Endometrial microvascular endothelial cells (primary cell): ENCODE data around the gene NOS1AP. TPM values are rescaled to one million over a fixed set of nuclear protein-coding genes. Genes with fewer than 3 reads are reported as not detected.
"Not testable (repeated sequence)": the region's sequence is repeated elsewhere in the genome, so short reads cannot be mapped to it uniquely, and the experiment has no call there.

Experiments
- in situ Hi-C: cut with HindIII; loops from 2 replicates; pipeline ENCODE4 v1.10.0; 2017; ENCODE audit warnings: low sequenced_read_pairs, low pct_unique_long_range_greater_than_20kb; ENCODE audit errors: inconsistent ontology term
- total RNA-seq: library from RNA; depleted of rRNA; stranded (reverse); fragments of >200 nt; gene quantifications from one replicate; pipeline ENCODE4 v1.2.3, GENCODE V29; 2015; ENCODE audit errors: inconsistent ontology term

The NOS1AP gene
- total RNA-seq, 1 donor from 2014 or later, result 3.1 TPM

GRCh38 chr1:162390396-162391185, 321.1 kb downstream of the NOS1AP start:
- in situ Hi-C loops, result no loop called here

DNA sequence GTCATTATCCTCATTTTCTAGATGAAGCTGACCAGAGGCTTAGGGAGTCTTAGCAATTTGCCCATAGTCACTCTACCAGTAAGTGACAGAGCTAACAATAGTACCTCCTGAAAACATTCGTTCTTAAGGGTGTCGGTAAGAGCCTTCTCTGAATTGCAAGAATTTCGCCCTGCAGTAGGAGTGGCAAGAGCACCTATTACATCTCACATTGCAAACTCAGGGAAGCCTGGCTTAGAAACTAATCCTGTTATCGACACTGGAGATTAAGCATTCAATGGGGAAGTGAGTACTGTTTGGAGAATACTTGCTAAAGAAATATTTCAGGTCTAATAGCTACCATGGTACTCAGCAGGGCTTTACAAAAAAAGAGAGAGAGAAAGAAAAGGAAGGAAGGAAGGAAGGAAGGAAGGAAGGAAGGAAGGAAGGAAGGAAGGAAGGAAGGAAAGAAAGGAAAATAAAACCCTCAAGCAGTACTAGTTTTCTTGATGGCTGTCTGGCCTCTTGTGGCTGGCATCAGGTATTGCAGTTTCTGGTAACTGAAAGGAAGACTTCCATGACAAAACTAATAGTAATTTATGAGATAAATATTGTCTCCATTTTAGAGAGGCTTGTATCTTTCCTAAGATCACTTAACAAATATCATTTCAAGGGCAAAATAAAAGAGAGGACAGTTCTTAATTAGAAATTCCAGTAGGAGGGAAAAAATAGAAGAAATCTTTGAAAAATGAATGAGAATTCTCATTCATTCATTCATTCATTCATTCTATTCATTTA, 322.5 kb downstream of the NOS1AP start:
- in situ Hi-C loops, result no loop called here

GRCh38 chr1:162396201-162396906, 326.9 kb downstream of the NOS1AP start:
- in situ Hi-C loops, result no loop called here

- in situ Hi-C loops, result no loop called here
These were observed 327.6 kb downstream of the NOS1AP start for GRCh38 chr1:162397039-162397448.

- in situ Hi-C loops, result no loop called here
These were observed 328.6 kb downstream of the NOS1AP start for GRCh38 chr1:162397943-162398560.

GRCh38 chr1:162398999-162399580, 329.6 kb downstream of the NOS1AP start:
- in situ Hi-C loops, result no loop called here

DNA sequence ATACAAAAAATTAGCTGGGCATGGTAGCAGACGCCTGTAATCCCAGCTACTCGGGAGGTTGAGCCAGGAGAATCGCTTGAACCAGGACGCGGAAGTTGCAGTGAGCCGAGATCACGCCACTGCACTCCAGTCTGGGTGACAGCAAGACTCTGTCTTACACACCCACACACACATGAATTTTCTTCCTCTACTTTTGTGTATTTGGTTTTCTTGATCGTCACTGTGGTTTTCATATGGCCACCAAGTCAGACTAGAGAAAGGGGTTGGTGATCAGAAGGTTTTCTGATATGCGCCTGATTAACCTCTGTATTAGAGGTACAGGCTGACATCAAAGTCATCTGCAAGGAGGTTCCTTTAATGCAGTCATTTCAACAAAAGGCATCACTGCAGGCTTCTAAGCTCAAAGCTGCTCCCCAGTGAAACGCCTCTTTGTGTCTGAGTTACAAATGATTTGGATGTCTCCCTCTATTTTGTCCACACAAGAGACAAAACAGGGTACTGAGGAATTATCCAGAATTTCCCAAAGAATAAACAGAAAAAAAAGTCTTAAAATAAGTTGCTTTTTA, 331.4 kb downstream of the NOS1AP start:
- in situ Hi-C loops, result no loop called here

DNA sequence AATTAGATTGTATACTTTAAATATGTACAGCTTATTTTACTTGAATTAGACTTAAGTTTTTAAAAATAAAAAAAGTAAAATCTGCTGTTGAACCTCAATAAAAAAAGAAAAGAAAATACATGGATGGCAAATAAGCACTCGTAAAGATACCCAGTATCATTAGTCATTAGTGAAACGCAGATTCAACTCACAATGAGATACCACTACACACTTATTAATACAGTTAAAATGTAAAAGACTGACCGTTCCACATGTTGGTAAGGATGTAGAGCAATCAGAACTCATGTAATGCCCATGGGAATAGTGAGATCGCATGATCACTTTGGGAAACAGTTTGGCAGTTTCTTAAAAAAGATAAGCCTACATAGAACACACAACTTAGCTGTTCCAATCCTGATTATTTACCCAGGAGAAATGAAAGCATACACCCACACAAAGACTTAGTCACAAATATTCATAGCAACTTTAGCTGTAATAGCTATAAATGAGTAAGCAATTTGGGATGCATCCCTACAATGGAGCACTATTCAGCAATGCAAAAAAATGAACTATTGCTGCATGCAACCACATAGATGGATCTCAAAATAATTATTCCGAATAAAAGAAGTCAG, 335.2 kb downstream of the NOS1AP start:
- in situ Hi-C loops, result no loop called here

GRCh38 chr1:162405800-162406199, 336.3 kb downstream of the NOS1AP start:
- in situ Hi-C loops, result no loop called here

GRCh38 chr1:162406811-162407210, 337.3 kb downstream of the NOS1AP start:
- in situ Hi-C loops, result no loop called here

- in situ Hi-C loops, result no loop called here
These were observed 338.0 kb downstream of the NOS1AP start for GRCh38 chr1:162407539-162407938.

DNA sequence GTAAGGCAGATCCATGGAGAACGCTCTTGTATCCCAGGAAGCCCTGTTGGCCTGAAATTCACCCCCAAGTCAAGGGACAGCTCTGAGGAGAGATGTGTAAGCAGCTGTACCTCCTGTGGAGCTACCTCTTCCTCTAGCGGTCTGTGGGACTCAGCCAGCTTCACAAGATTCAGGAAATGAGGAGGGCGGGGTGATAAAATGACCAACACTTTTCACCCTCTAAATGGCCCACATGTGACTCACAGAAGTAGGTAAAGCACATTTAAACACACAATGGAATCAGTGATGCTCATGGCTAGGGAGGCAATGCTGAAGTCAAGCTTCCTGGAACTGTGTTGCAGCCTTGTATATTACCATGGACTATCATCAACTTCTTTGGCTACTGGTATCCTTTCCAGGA, 342.5 kb downstream of the NOS1AP start, which contains the start of gene SH2D1B:
Gene SH2D1B (minus strand): TSS at position 135 of the 400 bp plus-strand sequence. CDS start 120 bp downstream, at position 15.
- in situ Hi-C loops, result no loop called here

DNA sequence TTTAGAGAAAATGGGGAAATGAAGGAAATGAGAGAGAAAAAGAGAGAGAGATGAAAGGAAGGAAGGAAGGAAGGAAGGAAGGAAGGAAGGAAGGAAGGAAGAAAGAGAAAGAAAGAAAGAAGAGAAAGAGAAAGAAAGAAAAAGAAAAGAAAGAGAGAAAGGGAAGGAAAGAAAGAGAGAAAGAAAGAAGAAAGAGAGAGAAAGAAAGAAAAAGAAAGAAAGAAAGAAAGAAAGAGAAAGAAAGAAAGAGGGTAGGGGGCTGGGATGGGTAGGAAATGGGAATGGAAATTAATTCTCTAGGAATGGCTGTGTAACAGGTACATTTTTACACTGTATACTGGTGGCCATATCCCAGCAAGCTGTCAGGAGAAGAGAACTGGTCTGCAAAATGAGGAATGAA, 346.7 kb downstream of the NOS1AP start:
- in situ Hi-C loops, result no loop called here

- in situ Hi-C loops, result no loop called here
These were observed 347.4 kb downstream of the NOS1AP start for GRCh38 chr1:162416909-162417308.

- in situ Hi-C loops, result no loop called here
These were observed 348.2 kb downstream of the NOS1AP start for GRCh38 chr1:162417650-162418049.

DNA sequence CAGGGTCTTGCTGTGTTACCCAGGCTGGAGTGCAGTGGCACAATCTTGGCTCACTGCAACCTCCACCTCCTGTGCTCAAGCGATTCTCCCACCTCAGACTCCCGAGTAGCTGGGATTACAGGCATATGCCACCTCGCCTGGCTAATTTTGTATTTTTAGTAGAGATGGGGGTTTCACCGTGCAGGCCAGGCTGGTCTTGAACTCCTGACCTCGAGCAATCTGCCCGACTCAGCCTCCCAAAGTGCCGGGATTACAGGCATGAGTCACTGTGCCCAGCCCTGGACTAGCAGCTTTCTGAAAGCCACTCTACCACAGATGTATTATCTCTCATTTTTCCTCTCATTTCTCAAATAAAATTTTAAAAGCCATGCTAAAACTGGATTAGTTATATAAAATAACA, 349.1 kb downstream of the NOS1AP start:
- in situ Hi-C loops, result not testable (repeated sequence)

DNA sequence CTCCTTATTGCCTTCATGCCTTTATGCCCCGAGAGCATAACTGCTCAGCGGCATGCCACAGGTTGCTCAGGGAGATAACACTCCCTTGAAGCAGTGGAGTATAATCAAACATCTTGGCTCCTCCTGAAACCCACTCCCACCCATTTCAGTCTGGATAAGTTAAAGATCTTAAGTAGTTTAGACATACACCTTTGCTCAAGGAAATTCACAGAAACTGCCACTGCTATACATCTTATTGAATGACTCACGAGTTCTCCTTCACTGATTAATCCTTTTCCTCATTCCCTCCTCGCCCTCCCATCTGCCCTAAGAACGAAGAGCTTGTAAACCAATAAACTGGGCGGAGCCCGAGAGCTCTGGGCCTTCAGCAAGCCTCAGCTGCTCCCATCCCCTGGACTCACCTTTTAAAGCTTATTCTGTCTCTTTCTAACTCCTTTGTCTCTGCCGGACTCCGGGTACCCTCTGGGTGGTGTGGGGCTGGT, 350.0 kb downstream of the NOS1AP start:
- in situ Hi-C loops, result not testable (repeated sequence)
